Gastrocnemius medialis (tissue), 4 donors: Measurements from ENCODE around the gene FRZB. TPM values are rescaled to one million over a fixed set of nuclear protein-coding genes. Genes with fewer than 3 reads are reported as not detected.

Experiments
- ATAC-seq, 2 donors: fragments of 150-250 bp; one replicate each; pipeline ENCODE4 v1.9.1; 2016
- DNase-seq, 2 donors: peaks; one replicate each; pipeline ENCODE4 v3.0.0-alpha.2; 2019
- H3K27ac ChIP-seq, 4 donors: fragments of 200-600 bp; sonication (generic); 1 replicate in 1 of 4; 2 replicates in 3 of 4; pipeline ENCODE4 v1.5.1; 2016 to 2018; ENCODE audit warnings: mild to moderate bottlenecking in 2 of 4, moderate library complexity in 1 of 4
- H3K27me3 ChIP-seq, 3 donors: fragments of 200-600 bp; sonication (generic) in 2 of 3; 1 replicate in 1 of 3; 2 replicates in 2 of 3; pipeline versions ENCODE4 v1.5.1 to v1.6.0; 2016 to 2019; ENCODE audit warnings: mild to moderate bottlenecking in 1 of 3, moderate library complexity in 1 of 3
- H3K36me3 ChIP-seq, 2 donors: fragments of 200-600 bp; sonication (generic) in 1 of 2; one replicate each; pipeline ENCODE4 v1.5.1; 2017 to 2018
- H3K4me1 ChIP-seq, 2 donors: fragments of 200-600 bp; sonication (generic) in 1 of 2; one replicate each; pipeline ENCODE4 v1.5.1; 2016 to 2017; ENCODE audit warnings: mild to moderate bottlenecking in 2 of 2
- H3K4me3 ChIP-seq, 4 donors: fragments of 200-600 bp; sonication (generic) in 3 of 4; 1 replicate in 1 of 4; 2 replicates in 3 of 4; pipeline ENCODE4 v1.5.1; 2016 to 2019; ENCODE audit warnings: mild to moderate bottlenecking in 2 of 4
- H3K9me3 ChIP-seq, 3 donors: fragments of 200-600 bp; sonication (generic) in 2 of 3; 1 replicate in 1 of 3; 2 replicates in 2 of 3; pipeline ENCODE4 v1.5.1; 2016 to 2019
- POLR2A ChIP-seq, 2 donors: fragments of 450-650 bp; IDR thresholded peaks; one replicate each; pipeline ENCODE4 v1.6.1; 2017; ENCODE audit warnings: antibody characterized with exemption in 2 of 2, mild to moderate bottlenecking in 2 of 2, moderate library complexity in 2 of 2
- in situ Hi-C, 4 donors: fragments of 200-750 bp; cut with MboI; loops; one replicate each; pipeline versions ENCODE4 v1.15.0 to v1.8.0; 2017; ENCODE audit warnings: low sequenced_read_pairs in 4 of 4
- intact Hi-C: fragments of 100-400 bp; cut with DNase I; formaldehyde crosslinking; loops from one replicate; pipeline ENCODE4 v1.15.1; 2023; ENCODE audit warnings: low total_unique reads
- total RNA-seq, 4 donors: library from RNA; depleted of rRNA; stranded (reverse); fragments of >200 nt; gene quantifications; one replicate each; pipeline versions ENCODE4 v1.1.0 to v1.2.3, GENCODE V29; 2016
- TF ChIP-seq, protein P1 (sequence below), 5 experiments: fragments of 450-650 bp in 3 of 5; fragments of 200-600 bp in 2 of 5; sonication (generic) in 2 of 5; IDR thresholded peaks in 4 of 5; conservative IDR thresholded peaks in 1 of 5; 1 replicate in 4 of 5; 2 replicates in 1 of 5; pipeline ENCODE4 v1.5.1; 2016 to 2019; ENCODE audit warnings: antibody characterized with exemption in 5 of 5, mild to moderate bottlenecking in 3 of 5, moderate library complexity in 3 of 5

The FRZB gene
- total RNA-seq, 4 donors from 2014 or later = 1.3 to 31.3 (median 4.3) TPM

DNA sequence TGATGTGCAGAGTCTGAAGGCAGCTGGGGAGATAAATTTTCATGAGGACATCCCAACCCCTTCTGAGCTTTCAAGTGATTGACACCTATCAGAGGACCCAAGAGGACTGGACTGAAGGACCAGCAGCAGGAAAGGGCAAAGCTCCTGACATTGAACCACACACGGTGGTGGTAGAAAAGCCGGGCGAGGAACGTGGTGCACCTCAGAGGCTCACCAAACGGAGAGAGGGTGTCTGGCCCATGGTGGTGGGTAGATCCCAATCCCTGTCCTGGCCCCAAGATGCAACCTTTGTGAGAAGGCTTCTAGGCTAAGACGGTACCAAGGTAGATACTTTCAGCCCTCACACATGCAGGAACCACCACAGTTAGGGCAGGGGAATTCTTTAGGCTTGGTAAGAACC lies 52.1 kb downstream of the FRZB start:
- intact Hi-C loops = no loop called here
- DNase-seq (no peak), ATAC-seq (no peak)
- in situ Hi-C loops = no loop called here
- Histone ChIP-seq H3K9me3 (no peaks in the 10 kb centered on the region), H3K36me3 (no peaks in the 10 kb centered on the region), H3K27me3 (no peaks in the 10 kb centered on the region), H3K4me1 (peaks cover 0 to 3% of the 10 kb centered on the region in 2 donors), H3K27ac (no peak overlapping the region), H3K4me3 (no peak overlapping the region)
- TF ChIP-seq POLR2A (IDR thresholded peaks at IDR 0.05) = no peak

DNA sequence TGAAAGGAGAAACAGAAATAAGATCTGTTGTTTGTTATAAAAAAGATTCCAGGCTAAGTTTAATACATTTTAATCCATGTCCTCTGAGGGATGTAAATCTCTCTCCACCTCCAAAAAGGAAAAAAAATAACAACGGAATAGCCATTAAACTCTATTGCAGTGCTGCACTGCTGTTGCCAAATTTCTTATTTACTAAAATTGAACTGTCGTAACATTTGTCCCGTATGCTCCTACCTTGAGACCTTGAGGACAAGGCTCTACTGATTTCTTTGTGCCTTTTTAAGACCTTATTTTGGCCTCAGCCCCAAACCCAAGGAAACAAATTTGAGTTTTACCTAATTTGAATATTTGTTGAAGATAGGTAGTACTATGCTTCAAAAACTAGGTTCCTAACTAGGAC lies 56.4 kb downstream of the FRZB start:
- Histone ChIP-seq H3K9me3 (no peaks in the 10 kb centered on the region), H3K4me1 (no peaks in the 10 kb centered on the region), H3K36me3 (no peaks in the 10 kb centered on the region), H3K27ac (no peak overlapping the region), H3K4me3 (no peak overlapping the region), H3K27me3 (no peaks in the 10 kb centered on the region)
- in situ Hi-C loops = no loop called here
- ATAC-seq = no peak
- intact Hi-C loops = no loop called here
- TF ChIP-seq, protein P1, sequence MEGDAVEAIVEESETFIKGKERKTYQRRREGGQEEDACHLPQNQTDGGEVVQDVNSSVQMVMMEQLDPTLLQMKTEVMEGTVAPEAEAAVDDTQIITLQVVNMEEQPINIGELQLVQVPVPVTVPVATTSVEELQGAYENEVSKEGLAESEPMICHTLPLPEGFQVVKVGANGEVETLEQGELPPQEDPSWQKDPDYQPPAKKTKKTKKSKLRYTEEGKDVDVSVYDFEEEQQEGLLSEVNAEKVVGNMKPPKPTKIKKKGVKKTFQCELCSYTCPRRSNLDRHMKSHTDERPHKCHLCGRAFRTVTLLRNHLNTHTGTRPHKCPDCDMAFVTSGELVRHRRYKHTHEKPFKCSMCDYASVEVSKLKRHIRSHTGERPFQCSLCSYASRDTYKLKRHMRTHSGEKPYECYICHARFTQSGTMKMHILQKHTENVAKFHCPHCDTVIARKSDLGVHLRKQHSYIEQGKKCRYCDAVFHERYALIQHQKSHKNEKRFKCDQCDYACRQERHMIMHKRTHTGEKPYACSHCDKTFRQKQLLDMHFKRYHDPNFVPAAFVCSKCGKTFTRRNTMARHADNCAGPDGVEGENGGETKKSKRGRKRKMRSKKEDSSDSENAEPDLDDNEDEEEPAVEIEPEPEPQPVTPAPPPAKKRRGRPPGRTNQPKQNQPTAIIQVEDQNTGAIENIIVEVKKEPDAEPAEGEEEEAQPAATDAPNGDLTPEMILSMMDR (IDR thresholded peaks at IDR 0.05 in 4 of 5, conservative IDR thresholded peaks at IDR 0.05 in 1 of 5) = no peak
- no peak for TF ChIP-seq POLR2A (IDR thresholded peaks at IDR 0.05)
- no peak for DNase-seq

DNA sequence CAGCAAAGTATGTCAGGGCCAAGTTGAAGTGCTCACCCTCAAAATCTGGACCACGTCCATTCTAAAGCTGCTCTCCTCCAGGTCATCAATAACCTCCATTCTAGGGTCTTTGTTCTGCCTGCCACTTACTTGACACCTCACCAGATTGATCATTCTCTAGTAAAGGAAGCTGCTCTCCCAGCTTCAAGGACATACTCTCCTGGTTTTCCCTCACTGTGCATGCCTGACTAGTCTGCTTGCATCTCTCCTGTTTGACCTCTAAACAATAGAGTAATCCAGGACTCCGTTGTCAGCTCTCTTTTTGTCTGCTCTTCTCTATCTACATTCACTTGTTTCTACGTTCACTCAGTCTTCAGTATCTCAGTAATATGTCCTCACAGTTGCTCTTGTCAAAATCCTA lies 59.1 kb downstream of the FRZB start:
- Histone ChIP-seq H3K27ac (no peak overlapping the region), H3K36me3 (no peaks in the 10 kb centered on the region), H3K4me1 (no peaks in the 10 kb centered on the region), H3K4me3 (no peak overlapping the region), H3K9me3 (no peaks in the 10 kb centered on the region), H3K27me3 (no peaks in the 10 kb centered on the region)
- ATAC-seq (no peak), DNase-seq (no peak)
- TF ChIP-seq, protein P1 (IDR thresholded peaks at IDR 0.05 in 4 of 5, conservative IDR thresholded peaks at IDR 0.05 in 1 of 5) = no peak
- TF ChIP-seq POLR2A (IDR thresholded peaks at IDR 0.05) = no peak
- intact Hi-C loops = no loop called here
- in situ Hi-C loops = no loop called here

DNA sequence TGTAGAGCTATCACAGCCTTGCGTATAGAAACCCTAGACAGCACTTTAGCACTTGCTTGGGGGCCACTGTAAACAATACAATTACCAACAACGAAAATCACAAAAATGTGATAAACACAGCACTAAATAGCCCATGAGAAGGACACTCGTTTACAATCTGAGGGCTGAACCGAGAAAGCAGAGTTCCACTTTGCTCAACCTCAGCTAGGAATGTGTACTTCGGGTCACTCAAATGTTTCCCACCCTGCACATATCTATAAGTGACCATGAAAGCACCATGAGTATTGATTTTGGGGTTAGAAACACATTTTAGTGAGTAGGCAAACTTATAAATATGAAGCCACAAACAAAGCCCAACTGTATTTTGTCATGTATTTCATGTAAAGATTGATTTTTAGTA lies 62.3 kb downstream of the FRZB start:
- H3K4me3 ChIP-seq = no peak overlapping the region
- H3K27me3 ChIP-seq = no peaks in the 10 kb centered on the region
- H3K27ac ChIP-seq = no peak overlapping the region
- ATAC-seq = no peak
- intact Hi-C loops = no loop called here
- no peaks in the 10 kb centered on the region for H3K36me3 ChIP-seq
- H3K9me3 ChIP-seq = no peaks in the 10 kb centered on the region
- H3K4me1 ChIP-seq = no peaks in the 10 kb centered on the region
- in situ Hi-C loops = no loop called here
- TF ChIP-seq POLR2A (IDR thresholded peaks at IDR 0.05) = no peak
- TF ChIP-seq, protein P1 (IDR thresholded peaks at IDR 0.05 in 4 of 5, conservative IDR thresholded peaks at IDR 0.05 in 1 of 5) = no peak
- DNase-seq = no peak

DNA sequence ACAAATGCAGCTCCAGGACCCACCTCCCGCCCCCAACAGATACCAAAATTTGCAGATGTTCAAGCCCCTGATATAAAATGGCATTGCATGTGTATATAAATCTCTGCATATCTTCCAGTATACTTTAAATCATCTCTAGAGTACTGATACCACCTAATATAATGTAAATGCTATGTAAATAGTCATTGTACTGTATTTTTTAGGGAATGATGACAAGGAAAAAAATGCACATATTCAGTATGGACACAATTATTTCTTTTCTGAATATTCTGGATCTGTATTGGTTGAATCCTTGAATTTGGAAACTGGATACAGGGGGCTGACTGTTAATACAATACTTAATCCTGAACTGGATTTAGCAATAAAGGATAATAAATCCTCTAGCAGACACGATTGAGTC lies 67.7 kb downstream of the FRZB start:
- H3K27ac ChIP-seq = no peak overlapping the region
- intact Hi-C loops = no loop called here
- H3K27me3 ChIP-seq = no peaks in the 10 kb centered on the region
- no peaks in the 10 kb centered on the region for H3K36me3 ChIP-seq
- no peak overlapping the region for H3K4me3 ChIP-seq
- no peak for ATAC-seq
- H3K9me3 ChIP-seq = no peaks in the 10 kb centered on the region
- no peaks in the 10 kb centered on the region for H3K4me1 ChIP-seq
- no peak for DNase-seq
- in situ Hi-C loops = no loop called here
- TF ChIP-seq, protein P1 (IDR thresholded peaks at IDR 0.05 in 4 of 5, conservative IDR thresholded peaks at IDR 0.05 in 1 of 5) = no peak
- TF ChIP-seq POLR2A (IDR thresholded peaks at IDR 0.05) = no peak
